GM10248 (cell line): Measurements from ENCODE around the gene LRRC59.

Source experiments
- CTCF ChIA-PET: fragments of 300-600 bp; sonication (Branson Sonifier 250); formaldehyde crosslinking; extraction: SDS; loops from one replicate; lab custom pipeline; 2021; ENCODE audit warnings: antibody characterized with exemption; lab: Yijun Ruan, JAX
- POLR2A ChIA-PET: fragments of 350-650 bp; sonication (Branson Sonifier 250); formaldehyde crosslinking; extraction: SDS; loops from one replicate; lab custom pipeline; 2020; ENCODE audit warnings: antibody characterized with exemption; lab: Yijun Ruan, JAX
- DNase-seq: peaks from one replicate; pipeline ENCODE4 v3.0.0; 2012; ENCODE audit errors: extremely low spot score
- TF ChIP-seq, protein P1 (sequence below): IDR thresholded peaks from 2 replicates; pipeline ENCODE4 v1.5.1; 2012; ENCODE audit warnings: mild to moderate bottlenecking, low read depth; ENCODE audit errors: extremely low read depth, missing control alignments, control extremely low read depth

LRRC59 gene

DNA sequence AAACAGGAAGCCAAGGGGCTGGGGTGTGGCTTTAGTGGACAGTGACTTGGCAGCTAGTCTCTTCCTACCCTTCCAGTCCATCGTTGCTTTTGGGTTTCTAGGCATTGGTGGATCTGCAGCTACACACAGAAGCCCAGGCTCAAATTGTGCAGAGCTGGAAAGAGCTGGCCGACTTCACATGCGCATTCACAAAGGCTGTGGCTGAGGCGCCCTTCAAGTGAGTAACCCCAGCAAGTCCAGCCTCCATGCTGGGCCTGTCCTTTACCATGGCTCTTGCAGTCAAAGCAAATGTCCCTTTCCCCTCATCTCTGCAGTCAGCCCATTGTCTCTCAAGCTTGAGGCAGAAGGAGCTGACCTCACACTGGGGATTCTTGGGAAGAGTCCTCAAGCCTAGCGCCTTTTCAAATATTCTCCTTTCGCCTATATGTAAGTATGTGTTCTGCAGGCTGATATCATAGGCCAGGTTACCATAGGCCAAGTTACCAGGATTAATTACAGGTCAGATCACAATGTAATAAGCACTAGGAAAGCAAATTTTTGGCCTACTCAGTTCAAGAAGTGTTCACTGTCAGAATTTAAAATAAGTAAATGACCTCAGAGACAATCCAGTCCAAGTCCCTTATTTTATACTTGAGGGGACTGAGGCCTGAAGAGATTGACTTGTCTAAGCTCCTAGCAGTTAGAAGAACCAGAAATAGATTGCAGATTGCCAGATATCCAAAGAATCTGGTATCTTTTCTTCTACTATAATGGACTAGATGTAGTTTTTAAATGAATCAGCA is 17.8 kb downstream of the LRRC59 start:
- DNase-seq, result no peak
- TF ChIP-seq, protein P1, sequence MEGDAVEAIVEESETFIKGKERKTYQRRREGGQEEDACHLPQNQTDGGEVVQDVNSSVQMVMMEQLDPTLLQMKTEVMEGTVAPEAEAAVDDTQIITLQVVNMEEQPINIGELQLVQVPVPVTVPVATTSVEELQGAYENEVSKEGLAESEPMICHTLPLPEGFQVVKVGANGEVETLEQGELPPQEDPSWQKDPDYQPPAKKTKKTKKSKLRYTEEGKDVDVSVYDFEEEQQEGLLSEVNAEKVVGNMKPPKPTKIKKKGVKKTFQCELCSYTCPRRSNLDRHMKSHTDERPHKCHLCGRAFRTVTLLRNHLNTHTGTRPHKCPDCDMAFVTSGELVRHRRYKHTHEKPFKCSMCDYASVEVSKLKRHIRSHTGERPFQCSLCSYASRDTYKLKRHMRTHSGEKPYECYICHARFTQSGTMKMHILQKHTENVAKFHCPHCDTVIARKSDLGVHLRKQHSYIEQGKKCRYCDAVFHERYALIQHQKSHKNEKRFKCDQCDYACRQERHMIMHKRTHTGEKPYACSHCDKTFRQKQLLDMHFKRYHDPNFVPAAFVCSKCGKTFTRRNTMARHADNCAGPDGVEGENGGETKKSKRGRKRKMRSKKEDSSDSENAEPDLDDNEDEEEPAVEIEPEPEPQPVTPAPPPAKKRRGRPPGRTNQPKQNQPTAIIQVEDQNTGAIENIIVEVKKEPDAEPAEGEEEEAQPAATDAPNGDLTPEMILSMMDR, result no peak
- POLR2A ChIA-PET, result interaction anchor here (1.0 to 1.3 kb wide), 3 partner anchors 9 to 13 kb away, joined by 3 to 4 read pairs (median 3); no protein-coding TSS in a partner anchor
- CTCF ChIA-PET, result interaction anchor here (0.7 to 4.9 kb wide), 6 partner anchors 10 to 49 kb away, joined by 3 to 43 read pairs (median 4); partner anchors contain the start of gene LRRC59

DNA sequence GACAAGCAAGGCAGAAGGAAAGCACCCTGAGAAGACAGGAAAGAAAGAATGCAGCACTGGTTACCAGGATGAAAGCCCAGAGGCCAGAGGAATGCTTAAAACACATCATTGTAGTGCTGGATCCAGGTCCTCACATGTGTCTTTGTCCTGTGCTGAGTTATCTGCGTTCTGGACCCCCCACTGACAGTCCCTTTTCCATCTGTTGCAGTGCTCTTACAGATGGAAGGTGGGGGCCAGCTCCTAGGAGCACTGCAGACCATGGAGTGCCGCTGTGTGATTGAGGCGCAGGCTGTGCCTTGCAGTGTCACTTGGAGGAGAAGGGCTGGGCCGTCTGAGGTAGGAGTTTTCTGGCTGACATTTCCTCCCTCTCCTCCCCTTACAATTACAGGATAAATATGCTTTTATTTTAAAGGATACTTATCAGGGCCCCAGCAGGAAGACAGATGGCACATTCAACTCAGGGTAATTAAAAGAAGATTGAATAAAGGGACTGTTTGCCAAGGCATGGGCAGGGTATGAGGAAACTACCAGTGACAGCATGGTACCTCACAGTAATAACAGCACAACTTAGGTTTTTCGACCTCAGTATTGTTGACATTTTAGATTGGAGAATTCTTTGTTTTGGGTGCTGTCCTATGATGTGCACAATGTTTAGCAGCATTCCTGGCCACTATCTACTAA is 21.3 kb downstream of the LRRC59 start:
- POLR2A ChIA-PET, result interaction anchor here (0.6 kb wide), 1 partner anchor 16 kb away, joined by 3 read pairs; no protein-coding TSS in a partner anchor
- TF ChIP-seq, protein P1, result no peak
- DNase-seq, result no peak
- CTCF ChIA-PET, result interaction anchor here (4.2 to 8.1 kb wide), 2 partner anchors 15 to 21 kb away, joined by 28 to 66 read pairs; partner anchors contain the start of gene LRRC59

DNA sequence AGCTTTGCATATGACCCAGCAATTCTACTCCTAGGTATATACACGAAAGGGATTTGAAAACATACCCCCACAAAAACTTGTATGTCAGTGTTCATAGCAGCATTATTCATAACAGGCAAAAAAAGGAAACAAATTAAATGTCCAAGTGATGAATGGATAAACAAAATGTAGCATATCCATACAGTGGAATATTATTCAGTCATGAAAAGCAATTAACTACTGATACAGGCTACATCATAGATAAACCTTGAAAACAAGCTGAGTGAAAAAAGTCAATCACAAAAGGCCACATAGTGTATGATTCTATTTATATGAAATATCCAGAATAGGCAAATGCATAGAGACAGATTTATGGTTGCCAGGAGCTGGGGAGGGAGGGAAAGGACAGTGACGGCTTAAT is 23.6 kb downstream of the LRRC59 start:
- CTCF ChIA-PET, result interaction anchor here (1.0 to 8.1 kb wide), 4 partner anchors 13 to 212 kb away, joined by 3 to 66 read pairs (median 16); partner anchors contain the start of gene LRRC59

DNA sequence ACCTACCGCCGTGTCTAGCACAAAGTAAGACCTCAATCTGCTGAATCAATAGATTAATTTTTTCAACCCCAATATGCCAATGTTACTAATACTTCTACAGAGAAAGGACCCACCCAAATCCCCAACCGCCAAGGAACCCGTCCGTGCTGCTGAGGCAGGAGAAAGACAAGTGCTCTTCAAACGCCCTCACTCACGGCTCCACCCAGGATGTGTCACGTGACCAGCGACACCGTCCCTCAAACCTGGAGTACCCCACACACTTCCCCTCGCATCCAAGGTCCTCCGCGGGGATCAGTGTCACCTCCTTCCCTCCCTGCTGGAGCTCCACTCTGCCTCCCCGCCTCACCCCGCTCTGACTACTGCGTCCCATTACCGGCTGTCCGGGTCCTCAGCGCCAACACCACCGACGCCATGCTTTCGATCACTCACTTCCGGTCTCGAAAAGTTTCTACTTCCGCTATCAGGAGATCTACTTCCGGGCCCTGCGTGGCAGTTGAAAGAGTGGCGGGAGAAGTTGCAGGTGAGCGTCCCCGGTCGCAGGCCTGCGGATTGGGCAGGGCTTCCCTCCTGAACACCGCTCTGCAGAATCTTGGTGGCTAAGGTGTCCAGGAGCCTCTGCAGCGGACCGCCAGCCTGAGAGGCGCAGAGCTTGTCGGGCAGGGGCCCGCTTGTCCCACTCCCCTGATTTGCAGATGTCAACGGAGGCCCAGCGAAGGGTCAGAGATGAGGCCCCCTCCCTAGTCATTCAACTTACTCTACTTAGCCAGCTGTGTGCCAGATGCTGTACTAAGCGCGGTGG is 24.4 kb downstream of the LRRC59 start, which contains the start of the genes EME1 and MRPL27:
TSS of gene EME1 (plus strand) at position 472 of the 799 bp plus-strand sequence. CDS start 1,980 bp downstream, outside the sequence.
TSS of gene MRPL27 (minus strand) at position 427 of the 799 bp plus-strand sequence. CDS start at position 413, 14 bp downstream.
- POLR2A ChIA-PET, result no interaction called here
- peak; percentile 92 for DNase-seq
- CTCF ChIA-PET, result interaction anchor here (0.9 to 8.1 kb wide), 6 partner anchors 12 to 211 kb away, joined by 3 to 66 read pairs (median 4); partner anchors contain the start of gene LRRC59
- TF ChIP-seq, protein P1, result no peak

More for the DNA sequence above, 23.6 kb downstream of the LRRC59 start:
- TF ChIP-seq, protein P1, result no peak
- POLR2A ChIA-PET, result no interaction called here
- no peak for DNase-seq

DNA sequence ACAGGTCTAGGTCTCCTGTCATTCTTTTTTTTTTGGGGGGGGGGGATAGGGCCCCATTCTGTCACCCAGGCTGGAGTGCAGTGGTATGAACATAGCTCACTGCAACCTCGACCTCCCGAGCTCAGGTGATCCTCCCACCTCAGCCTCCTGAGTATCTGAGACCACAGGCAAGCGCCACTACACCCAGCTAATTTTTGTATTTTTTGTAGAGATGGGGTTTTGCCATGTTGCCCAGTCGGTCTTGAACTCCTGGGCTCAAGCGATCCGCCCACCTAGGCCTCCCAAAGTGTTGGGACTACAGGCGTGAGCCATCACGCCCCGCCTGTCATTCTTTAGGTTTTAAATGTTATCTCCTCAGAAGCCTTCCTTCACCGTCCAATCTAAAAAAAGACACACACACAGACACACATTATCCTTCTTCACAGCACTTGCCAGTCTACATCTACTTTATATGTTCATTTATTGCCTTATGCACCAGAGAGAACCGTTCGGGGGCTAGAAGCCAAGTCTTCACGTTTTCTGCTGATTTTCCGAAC is 25.0 kb downstream of the LRRC59 start:
- ChIA-PET POLR2A (interaction anchor here (0.7 kb wide), 2 partner anchors 11 to 25 kb away, joined by 6 to 8 read pairs; no protein-coding TSS in a partner anchor), CTCF (interaction anchor here (0.9 to 8.1 kb wide), 6 partner anchors 11 to 172 kb away, joined by 3 to 66 read pairs (median 4); partner anchors contain the start of gene LRRC59)
- TF ChIP-seq, protein P1, result no peak
- no peak for DNase-seq
